NCI-H2107 treated with DMSO at 0.1 percent for 48 hours (cell line): ENCODE data around the gene OAT.
"Not testable (repeated sequence)": the region's sequence is repeated elsewhere in the genome, so short reads cannot be mapped to it uniquely, and the experiment has no call there.

Experiments used
- DNase-seq: peaks from one replicate; lab custom pipeline; 2025; ENCODE audit not compliant: unreplicated experiment; lab: John Stamatoyannopoulos, UW

OAT gene

GRCh38 chr10:124447751-124448466 is 29.2 kb upstream of the OAT start:
- no peak for DNase-seq

DNA sequence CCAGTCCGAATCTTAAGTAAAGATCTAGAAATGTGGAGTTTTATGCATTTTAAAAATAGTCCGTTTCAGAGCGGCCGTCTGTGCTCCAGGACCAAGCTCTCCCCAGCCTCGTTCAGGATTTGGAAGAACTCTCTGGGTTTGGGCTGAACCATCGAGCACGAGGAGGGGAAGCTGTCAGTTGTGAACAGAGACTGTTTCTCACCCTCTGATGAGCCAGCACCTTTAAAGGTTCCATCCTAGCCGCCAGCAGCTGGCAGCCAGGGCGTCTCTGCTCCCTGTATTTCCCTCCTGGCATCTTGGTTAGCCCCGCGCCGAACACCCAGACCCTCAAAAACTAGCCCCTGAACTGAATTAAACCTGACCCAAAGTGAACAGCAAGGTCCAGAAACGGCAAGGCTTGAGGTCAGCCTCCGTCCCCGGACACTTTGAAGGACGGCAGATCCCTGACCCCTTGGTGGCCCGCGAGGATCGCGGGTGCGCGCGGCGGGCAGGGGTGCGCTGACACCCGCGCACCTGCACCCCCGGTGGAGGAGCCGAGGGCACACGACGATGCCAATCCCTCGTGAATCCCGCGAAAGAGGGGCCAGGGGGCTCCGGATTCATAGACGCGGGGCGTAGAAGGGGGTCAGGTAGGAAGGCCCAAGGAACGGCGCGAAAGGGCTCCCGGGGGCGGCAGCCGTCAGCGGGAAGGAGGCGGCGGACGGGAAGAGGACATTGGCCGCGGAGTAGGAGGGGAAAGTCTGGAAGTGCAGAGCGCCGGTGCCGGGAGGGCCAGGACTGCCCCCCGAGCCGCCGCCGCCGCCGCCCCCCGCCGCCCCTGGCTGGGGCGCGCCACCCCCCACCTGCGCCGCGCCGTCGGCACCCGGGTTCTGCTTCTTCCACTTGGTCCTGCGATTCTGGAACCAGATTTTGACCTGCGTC is 28.4 kb upstream of the OAT start:
- DNase-seq: no peak

GRCh38 chr10:124441694-124442093 is 23.0 kb upstream of the OAT start:
- not testable (repeated sequence) for DNase-seq

DNA sequence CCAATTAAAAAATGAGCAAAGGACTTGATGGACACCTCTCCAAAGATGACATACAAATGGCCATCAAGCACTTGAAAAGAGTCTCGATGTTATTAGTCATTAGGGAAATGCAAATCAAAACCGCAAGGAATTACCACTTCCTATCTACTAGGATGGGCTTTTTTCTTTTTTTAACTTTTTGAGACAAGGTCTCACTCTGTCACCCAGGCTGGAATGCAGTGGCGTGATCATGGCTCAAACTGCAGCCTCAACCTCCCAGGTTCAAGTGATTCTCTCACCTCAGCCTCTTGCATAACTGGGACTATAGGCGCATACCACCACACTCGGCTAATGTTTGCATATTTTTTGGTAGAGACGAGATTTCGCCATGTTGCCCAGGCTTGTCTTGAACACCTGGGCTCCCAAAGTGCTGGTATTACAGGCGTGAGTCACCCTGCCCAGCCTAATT is 17.5 kb upstream of the OAT start:
- DNase-seq: no peak

GRCh38 chr10:124435683-124436082 is 17.0 kb upstream of the OAT start:
- not testable (repeated sequence) for DNase-seq

GRCh38 chr10:124433461-124433860 is 14.7 kb upstream of the OAT start:
- no peak for DNase-seq

DNA sequence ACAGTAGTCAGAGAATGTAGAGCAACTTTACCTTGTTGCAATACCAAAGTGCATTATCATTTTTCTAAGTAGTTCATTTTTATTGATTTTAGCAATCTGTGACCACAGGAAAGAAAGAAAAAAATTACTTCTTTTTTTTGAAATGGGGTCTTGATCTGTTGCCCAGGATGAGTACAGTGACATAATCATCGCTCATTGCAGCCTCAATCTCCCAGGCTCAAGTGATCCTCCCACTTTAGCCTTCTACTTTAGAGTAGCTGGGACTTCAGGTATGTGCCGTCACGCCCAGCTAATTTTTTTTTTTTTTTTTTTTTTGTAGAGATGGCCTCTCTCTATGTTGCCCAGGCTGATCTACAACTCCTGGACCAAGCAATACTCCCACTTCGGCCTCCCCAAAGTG is 11.4 kb upstream of the OAT start:
- DNase-seq: no peak

GRCh38 chr10:124429576-124429975 is 10.9 kb upstream of the OAT start:
- DNase-seq: no peak

DNA sequence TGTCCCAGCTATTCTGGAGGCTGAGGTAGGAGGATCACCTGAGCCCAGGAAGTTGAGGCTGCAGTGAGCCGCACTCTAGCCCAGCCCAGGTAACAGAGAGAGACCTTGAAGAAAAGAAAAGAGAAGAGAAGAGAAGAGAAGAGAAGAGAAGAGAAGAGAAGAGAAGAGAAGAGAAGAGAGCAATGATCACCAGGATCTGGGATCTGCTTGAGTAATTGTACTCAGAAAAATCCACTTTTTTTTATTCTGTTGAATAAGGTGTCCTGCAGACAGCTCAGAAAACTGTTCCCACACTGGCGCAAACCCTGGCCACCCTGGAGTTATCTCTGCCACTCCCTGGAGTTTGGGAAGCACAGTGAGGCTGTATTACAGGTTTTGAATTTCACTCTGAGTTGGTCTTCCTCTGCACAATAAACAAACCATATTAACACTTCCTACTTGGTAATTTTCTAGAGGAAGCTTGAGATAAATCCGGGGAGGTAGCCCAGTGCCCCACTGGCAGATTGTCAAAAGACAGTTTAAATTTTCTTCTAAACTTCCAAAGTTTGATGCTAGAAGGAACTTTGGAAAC is 9.6 kb upstream of the OAT start:
- DNase-seq: no peak

GRCh38 chr10:124425227-124425962 is 6.7 kb upstream of the OAT start:
- DNase-seq: no peak

DNA sequence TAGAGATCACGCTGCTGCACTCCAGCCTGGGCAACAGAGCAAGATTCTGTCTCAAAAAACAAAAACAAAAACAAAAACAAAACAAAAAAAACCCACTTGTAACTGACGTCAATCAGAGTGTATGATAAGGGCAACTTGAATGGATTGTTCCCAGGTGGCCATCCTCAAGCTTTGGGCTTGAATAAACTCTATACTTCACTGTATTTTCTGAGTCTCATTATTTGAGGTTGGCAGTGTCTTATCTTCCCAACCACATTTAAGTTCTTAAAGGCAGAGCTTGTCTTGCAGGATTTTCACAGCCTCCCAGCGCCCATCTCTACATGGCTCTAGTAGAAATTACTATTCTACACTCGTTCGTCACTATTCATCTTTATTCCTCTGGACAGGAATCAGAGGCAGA is 5.1 kb upstream of the OAT start:
- DNase-seq: no peak

- no peak for DNase-seq
Observed at GRCh38 chr10:124422742-124423141, 4.0 kb upstream of the OAT start.

DNA sequence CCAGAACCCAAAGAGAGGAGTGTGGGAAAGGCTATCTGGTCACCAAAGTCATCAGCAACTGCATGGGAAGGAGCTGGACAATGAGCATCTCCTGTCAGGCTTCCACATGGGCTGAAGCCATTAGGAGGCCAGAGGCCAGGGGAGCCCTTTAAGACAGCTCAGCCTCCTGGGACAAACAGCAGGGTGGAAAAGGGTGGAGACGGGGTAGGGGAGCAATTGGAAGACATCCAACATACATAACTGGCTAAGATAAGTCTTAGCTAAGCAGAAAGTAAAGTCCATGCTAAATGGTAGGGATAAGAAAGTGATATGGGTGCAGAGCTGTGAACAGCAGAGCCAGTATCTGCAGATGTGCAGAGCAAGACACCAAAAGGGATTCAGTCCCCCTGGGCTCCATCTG is 1.5 kb upstream of the OAT start:
- no peak for DNase-seq

GRCh38 chr10:124419635-124420034 is 912 bp upstream of the OAT start:
- DNase-seq: no peak

DNA sequence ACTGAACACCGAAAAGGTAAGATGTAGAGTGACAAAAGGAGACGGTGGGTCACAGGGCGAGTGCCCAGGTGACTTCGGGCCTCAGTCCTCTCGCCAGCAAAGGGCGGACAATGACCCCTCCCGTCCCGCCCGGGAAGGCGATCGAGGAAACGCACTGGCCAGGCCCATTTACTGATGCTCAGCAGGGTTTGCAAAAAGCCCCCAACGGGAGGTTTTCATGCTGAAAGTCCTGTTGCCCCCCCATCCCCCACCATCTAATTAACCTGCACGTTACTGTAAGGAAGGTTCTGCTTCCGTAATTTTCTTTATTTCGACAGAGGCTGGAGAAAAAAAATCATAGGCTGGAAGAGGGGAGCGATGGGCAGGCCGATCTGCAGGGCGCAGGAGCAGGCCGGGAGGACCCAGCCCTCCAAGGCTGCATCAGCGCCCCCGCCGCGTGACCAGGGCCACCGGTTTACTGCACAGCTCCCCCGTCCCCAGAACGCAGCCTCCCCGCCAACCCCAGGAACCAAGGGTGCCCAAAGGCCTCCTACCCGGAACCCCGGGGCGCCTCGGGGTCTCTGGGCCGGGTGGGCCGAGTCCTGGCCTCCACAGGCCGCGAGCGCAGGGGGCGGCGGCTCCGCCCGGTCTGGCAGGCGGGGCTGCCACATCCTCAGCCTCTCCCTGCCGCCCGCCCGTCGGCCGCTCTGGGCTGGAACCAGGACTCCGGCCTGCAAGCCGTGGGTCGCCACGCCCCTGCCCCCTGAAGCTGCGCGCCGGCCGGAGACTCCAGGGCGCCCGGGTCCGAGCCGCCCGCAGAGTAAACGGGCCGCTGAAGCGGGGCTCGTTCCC is 613 bp downstream of the OAT start:
- DNase-seq: no peak

DNA sequence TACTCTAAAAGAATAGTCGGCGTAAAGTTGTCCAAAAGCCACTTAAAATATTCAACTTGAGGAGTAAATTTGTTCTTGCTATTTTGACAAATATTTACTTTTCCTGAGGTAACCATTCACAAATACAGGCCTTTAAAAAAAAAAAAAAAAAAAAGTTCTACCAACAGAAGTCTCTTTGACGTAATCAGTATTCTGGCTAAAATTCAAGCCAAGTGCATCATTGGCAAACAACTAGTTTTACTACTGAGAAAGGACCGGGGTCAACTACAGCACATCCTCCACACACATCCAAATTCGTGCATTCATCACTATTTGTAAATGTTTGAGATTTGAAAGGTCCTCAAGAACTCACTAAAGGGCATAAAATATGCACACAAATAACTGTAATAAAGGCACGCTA is 2.0 kb downstream of the OAT start:
- no peak for DNase-seq

- no peak for DNase-seq
Observed at GRCh38 chr10:124415210-124415609, 3.5 kb downstream of the OAT start.

GRCh38 chr10:124414076-124414475 is 4.6 kb downstream of the OAT start:
- DNase-seq: no peak

DNA sequence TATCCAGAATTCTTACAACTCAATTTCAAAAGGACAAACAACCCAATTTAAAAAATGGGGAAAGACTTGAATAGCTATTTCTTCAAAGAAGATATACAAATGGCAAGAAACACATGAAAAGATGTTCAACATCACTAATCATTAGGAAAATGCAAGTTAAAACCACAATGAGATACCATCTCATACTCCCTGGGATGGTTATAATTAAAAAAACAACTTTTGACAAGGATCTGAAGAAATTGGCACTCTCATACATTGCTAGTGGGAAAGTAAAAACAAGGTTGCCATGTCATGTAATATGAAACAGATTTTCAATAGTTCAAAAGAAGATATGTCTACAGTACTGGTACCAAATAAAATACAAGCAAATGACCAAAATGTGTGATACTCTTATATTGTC is 9.0 kb downstream of the OAT start:
- DNase-seq: no peak

- DNase-seq: no peak
Observed at GRCh38 chr10:124408357-124408756, 10.4 kb downstream of the OAT start.
